ENCODE data around the gene SESN2.

The SESN2 gene, protein sequence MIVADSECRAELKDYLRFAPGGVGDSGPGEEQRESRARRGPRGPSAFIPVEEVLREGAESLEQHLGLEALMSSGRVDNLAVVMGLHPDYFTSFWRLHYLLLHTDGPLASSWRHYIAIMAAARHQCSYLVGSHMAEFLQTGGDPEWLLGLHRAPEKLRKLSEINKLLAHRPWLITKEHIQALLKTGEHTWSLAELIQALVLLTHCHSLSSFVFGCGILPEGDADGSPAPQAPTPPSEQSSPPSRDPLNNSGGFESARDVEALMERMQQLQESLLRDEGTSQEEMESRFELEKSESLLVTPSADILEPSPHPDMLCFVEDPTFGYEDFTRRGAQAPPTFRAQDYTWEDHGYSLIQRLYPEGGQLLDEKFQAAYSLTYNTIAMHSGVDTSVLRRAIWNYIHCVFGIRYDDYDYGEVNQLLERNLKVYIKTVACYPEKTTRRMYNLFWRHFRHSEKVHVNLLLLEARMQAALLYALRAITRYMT

DNA sequence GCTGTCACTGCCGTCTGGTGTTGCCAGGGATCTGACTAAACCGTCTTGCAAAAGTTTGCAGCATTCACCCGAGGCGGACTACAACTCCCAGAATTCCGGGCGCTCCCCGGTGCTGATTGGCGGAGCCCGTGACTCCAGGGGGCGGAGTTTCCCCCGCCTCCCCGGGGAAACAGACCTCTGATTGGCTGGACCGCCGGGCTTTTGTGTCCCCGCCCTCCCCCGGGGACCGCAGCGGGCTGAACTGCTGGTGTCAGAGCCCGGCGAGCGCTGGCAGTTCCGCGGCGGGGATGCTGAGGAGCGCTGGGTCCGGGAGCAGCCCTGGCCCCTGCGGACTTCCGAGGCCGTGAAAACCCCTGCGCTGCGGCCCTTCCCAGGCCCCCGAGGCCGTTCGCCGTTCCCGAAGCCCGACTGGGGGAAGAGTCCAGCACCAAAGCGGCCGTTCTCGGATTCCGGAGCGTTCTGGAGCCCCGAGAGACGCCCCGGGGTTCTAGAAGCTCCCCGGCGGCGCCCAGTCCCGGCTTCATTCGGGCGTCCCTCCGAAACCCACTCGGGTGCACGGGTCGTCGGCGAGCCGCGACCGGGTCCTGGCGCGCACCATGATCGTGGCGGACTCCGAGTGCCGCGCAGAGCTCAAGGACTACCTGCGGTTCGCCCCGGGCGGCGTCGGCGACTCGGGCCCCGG lies at the start of gene SESN2:
Gene SESN2, plus strand, starts transcription at position 267 of the 682 bp plus-strand sequence. Its CDS starts 330 bp downstream, at position 597.
- peak; percentile 100 for DNase-seq

DNA sequence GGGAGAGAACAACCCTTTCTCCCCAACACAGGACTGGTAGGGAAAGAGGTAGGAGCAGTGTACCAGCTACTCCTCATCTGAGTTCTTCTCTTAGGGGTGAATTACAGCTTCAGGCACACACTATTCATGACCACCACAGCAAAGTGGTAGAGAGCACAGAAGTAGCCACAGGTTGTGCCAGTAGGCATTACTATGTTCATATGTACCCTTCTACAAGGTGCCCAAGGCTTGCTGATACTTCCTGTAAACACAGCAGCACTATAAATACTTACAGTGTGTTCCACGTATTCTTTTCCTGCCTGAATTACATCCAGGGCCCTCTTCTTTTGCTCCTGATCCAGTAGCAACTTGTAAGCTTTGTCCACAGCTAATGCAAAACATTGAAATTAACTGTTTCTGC lies 49.6 kb upstream of the SESN2 start:
- no peak for DNase-seq

DNA sequence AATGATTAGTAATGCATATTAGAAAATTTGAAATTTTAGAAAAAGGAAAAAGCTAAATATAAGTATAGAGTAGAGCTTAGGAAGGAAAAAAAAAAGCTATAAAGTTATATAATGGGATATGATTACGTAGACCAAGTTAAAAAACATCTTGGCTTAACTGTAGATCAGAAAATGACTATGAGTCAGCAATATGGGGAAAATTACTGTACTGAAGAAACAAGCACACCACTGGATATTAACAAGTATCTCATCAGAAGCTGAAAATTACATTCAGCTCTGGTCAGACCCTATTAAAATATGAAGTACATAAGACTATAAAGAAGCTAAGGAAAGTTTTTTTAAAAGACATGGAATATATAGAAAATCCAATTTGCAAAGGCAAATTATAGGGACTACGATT lies 46.0 kb upstream of the SESN2 start:
- DNase-seq, result no peak

DNA sequence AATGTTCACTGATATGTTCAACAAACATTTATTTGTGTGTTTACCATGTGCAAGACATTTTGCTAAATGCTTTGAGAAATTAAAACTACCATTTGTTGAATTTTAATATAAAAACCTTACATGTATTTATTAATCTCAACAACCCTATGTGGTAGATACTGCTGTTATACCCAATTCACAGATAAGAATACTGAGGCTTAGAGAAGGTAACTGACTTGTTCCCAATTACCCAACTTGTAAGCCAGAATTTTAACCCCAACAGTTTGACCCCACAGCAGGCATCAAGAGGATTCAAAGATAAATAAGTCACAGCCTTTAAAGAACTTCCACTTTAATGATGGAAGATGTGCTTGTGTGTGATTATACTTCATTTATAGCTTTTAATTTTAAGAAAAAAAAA lies 30.2 kb upstream of the SESN2 start:
- DNase-seq, result no peak

DNA sequence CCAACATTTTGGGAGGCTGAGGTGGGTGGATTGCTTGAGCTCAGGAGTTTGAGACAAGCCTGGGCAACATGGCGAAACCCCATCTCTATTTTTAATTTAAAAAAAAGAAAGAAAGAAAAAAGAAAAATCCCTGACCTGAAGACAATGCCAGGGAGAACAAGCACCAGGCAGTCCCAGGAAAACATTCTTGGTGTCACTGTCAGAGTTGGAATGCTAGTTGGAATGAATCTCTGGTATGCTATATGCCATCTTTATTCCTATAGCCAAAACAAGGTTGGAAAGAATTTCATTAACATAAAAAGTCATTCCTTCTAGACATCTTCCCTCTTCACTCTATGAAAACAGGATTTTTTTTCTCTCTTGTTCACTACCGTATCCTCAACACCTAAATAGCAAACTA lies 29.3 kb upstream of the SESN2 start:
- no peak for DNase-seq

DNA sequence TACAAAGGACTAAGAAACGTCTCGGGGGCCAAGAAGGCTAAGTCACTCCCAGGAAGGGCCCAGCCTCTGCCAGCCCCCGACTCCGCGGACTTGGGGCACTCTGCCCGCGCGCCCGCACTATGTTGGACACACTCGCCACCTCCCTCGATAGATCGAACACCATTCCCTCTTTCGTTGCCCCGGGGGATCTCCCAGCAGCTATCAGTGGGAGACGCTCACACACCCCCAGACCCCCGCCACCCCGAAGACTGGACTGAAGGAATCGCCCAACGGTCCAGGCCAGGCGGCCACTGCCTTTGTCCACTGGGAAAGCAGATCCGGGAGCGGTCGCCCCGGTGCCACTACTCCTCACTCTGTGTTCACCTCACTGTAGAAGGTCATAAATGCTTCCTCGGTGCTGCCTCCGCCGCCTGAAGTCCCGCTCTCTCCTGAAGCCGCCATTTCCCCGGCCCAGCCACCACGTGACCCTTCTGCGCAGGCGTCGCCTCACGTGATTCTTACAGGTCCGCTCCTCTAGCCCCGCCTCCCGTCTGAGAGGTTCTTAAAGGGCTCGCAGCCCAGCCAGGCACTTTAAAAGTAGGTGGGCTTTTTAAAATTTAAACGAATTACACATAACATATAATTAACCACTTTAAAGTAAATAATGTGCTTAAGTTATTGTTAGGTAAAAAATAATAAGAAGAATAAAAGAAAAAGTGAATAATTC lies 26.6 kb upstream of the SESN2 start, which contains the start of gene DNAJC8:
Gene DNAJC8, minus strand, starts transcription at position 472 of the 706 bp plus-strand sequence. Its CDS starts 31 bp downstream, at position 441.
- peak; percentile 97 for DNase-seq

DNA sequence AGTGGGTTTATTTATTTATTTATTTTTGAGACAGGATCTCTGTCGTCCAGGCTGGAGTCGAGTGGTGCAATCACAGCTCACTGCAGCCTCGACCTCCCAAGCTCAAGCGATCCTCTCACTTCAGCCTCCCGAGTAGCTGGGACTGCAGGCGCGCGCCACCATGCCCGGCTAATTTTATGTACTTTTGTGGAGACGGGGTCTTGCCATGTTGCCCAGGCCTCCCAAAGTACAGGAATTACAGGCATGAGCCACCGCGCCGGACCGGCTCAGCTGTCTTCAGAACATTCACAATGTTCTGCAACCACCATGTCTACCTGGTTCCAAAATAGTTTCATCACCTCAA lies 26.1 kb upstream of the SESN2 start:
- no peak for DNase-seq

DNA sequence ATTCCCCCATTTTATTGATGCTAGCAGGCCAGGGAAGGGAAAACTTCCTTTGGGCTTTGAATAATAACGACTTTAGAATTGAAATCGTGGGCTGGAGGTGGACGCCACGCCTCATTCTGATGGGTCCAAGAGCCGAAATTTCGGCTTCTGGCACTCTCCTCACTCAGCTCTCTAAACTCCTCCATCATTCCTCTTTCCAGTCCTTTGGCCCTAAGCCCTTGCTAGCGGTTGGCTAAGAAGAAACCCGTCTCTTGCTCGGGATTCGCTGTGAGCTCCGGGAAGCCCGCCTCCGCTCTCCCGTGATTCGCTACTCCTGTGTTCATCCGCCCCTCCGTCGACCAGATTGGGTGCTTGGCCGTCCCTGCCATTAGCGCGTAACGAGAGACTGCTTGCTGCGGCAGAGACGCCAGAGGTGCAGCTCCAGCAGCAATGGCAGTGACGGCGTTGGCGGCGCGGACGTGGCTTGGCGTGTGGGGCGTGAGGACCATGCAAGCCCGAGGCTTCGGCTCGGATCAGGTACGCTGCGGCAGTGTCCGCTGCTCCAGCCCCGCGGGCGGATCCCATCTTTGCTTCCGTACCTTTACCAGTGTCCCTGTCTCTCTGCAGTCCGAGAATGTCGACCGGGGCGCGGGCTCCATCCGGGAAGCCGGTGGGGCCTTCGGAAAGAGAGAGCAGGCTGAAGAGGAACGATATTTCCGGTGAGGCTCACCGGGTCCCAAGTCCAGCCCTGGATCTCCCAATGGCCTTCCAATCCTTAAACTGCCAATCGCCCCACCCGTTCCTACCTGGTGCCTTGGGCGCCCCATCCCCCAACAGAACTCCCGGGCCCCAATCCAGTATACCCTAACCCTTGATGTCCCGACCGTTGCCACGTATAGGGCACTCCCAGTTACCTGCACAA lies 23.3 kb upstream of the SESN2 start, which contains the start of gene ATP5IF1:
Gene ATP5IF1, plus strand, starts transcription at position 370 of the 901 bp plus-strand sequence. Its CDS starts 60 bp downstream, at position 430.
- peak; percentile 99 for DNase-seq

DNA sequence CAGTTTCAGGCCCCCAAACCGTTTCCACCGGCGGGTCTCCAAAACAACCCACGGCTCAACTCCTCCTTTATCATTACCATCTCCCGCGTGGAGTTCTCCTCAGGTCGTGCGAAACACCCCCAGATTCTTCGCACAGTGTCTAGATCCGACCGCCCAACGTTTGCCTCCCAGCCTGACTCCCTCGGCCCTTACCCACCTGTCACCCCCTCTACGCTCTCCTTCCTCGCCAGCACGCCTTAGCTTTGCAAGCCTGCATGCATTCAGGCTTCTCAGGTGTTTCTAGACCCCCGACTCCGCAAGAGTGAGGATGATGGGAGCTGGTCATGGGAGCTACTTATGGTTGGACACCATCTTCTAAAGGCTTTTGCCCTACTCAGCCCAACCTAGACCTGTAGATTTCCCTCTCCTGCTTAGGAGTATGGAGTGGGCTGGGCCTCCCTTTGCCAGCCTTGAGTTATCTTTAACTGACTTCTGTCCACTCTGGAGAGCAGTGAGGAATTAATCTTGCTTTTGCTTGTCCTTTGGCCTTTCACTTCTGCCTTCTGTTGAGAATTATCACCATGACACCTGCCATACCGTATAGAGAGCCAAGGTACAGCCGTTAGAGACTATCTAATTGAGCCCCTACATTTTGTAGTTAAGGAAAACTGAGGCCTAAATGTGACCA lies 22.5 kb upstream of the SESN2 start:
- DNase-seq, result peak; percentile 25

DNA sequence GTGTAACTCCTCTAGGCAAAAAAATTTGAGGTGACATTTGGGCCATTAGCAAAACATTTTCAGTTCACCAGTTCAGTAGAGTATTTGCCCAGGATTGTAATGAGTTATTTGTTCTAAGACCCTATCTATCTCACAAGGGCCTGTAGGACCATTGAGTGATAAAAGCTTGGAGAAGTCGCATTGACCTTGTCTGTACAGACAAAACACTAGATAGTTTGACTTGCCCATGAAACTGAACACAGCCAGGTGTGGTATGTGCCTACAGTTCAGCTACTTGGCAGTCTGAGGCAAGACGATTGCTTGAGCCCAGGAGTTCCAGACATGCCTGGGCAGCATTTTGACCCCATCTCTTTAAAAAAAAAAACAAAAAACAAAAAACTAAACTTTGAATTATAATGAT lies 20.3 kb upstream of the SESN2 start:
- no peak for DNase-seq

DNA sequence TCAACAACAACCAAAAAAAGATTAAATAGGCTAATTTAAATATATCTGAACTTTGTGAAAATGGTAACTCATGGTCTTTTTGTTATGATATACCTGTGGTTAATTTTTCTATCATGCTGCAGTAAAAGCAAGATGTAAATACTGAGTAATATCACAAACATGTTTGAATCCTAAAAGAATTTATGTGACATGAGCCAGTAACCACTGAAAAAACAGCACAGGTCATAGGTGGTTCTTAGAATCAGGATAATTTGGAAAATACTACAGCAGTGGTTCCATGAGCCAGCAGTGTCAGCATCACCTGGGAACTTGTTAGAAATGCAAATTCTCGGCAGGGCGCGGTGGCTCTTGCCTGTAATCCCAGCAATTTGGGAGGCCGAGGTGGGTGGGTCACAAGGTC lies 19.3 kb upstream of the SESN2 start:
- DNase-seq, result no peak

DNA sequence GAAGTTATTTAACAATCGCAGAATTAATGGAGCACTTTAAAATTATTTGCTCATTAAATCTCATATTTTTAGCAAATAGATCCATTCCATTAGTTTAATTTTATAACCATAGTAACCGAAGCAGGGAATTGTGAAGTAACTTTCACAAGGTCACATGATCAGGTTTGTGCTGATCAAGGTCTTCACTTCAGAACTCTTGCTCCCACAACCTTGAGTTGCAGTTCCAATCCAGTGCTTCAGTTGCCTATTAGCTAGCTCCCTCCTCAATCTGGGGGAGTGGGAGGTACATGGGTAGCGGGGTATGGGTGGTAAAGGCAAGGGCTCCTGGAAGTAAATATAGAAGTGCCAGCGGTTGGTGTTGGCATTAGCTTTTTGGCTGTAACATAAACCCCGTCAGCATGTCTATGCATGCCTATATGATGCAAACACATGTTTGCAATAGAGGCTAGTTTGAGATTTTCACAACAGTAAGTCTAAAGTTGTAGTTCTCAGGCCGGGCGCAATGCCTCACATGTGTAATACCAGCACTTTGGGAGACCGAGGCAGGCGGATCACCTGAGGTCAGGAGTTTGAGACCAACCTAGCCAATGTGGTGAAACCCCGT lies 17.6 kb upstream of the SESN2 start:
- DNase-seq, result no peak

DNA sequence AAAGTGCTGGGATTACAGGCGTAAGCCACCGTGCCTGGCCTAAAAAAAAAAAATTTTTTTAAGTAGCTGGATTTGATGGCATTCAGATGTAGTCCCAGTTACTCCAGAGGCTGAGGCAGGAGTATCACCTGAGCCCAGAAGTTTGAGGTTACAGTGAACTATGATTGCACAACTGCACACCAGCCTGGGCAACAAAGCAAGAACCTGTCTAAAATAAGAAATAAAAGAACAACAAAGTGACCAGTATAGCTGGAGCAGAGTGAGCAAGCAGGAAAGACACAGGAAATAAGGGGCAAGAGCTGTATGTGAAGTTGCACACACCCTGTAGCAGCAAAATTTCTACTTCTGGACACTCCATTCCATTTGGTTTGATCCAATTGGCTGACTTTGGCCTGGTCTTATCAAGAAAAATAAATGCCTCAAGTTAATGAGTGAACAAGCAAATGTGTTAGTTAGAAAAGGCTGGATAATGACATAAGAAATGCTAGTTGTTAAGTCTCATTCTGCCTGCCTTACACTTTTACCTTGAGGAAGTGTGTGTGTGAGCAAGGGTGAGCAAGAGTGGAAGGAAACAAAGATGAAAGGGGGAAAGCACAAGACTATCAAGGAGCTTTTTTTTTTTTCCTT lies 15.5 kb upstream of the SESN2 start:
- no peak for DNase-seq

DNA sequence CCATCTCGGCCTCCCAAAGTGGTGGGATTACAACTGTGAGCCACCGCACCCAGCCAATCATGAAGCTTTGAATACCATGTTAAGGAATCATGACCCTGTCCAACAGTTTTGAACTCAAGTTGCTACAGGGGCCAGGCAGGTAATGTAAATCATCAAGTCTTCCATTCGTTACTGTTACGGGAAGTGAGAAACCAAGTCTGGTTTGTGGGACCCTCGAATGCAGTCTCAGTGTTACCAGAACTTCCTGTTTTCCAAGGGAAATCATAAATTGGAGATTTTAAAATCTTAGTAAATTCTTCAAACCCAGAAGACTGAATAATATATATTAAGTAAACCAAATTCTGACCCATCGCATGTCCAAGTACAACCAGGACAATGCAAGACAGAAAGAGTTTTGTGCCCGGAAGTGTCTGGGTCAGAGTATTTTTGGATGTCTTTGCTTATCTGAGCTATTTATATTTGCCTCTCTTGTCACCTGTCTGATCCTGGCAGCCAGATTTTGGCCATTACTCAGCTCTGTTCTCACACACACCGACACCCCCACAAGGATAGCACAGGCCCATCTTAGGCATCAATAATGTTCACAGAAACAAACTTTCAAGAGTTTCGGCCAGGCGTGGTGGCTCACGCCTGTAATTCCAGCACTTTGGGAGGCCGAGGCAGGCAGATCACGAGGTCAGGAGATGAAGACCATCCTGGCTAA lies 14.6 kb upstream of the SESN2 start:
- DNase-seq, result peak; percentile 76

DNA sequence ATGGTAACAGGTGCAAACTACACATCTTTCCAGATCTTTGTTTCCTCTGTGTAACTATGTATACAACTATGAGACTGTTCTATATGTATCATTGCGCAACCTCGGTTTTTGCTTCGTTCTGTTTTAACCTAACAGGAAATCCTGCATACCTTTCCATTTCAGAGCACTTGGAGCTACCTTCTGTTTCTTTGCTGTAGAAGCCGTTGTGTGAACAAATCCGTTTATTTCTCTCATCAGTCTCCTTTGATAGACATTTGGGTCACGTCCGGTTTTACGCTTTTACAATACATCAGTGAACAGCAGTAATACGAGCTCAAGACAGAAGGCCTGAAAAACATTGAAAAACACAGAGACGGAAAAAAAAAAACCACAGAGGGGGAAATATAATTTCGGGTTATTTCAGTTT lies 12.9 kb upstream of the SESN2 start:
- peak; percentile 87 for DNase-seq

DNA sequence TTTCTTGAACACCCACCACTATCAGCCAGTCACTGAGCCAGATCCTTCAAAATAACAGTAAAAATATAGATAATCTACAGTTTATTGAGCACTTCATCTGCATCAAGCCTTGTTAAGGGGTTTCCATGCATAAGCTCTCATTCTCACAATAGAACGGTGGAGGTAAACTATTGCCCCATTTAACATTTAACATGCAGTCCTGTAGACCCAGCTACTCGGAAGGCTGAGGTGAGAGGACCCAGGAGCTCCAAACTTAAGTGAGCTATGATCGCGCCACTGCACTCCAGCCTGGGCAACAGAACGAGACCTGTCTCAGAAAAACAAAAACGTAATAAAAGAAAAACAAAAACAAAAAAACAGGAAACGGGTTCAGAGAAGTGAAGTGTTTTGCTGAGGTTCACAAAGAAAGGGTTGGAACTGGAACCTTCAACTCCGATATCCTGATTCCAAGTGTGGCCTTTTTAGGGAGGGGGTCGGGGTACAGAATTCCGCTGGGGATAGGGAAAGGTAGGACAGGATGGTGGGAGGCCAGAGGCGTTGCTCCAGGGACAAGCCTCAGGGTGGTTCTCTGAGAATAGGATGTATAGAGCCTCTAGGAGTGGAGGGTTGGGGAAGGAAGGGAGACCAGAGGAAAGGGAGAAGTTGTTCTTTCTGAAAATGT lies 11.6 kb upstream of the SESN2 start:
- DNase-seq, result no peak

DNA sequence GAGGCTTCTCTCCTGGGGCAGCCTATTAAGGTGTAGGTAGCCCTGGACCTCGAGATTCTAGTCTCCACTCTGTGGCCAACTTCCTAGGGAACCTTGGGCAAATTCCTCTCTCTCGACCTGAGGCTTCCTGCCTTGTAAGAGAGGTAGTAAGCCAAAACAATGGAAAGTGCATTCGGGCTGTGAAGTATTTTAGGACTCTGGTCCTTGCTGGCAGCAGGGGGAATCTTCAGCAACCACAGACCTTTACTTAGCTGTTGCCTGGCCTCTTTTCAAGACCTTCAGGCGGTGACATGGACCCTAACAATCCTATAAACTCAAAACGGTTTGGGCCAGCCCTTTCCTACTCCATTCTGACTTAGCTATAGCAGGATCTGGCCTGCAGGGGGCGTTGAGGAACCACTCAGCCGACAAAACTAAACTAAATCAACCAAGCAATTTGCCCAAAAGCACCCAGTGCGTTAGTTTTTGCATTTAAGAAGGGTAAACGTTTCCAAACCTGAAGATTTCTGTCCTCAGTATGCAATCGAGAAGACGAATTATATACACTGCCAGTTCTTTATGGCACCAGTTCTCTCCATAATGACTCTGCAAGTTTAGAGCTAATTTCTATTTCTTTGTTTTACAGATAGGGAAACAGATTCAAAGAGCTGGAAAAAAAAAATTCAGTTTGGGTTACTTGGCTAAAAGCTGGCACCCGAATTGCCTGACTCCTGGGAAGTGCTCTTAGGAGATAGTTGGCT lies 10.9 kb upstream of the SESN2 start:
- DNase-seq, result peak; percentile 88

DNA sequence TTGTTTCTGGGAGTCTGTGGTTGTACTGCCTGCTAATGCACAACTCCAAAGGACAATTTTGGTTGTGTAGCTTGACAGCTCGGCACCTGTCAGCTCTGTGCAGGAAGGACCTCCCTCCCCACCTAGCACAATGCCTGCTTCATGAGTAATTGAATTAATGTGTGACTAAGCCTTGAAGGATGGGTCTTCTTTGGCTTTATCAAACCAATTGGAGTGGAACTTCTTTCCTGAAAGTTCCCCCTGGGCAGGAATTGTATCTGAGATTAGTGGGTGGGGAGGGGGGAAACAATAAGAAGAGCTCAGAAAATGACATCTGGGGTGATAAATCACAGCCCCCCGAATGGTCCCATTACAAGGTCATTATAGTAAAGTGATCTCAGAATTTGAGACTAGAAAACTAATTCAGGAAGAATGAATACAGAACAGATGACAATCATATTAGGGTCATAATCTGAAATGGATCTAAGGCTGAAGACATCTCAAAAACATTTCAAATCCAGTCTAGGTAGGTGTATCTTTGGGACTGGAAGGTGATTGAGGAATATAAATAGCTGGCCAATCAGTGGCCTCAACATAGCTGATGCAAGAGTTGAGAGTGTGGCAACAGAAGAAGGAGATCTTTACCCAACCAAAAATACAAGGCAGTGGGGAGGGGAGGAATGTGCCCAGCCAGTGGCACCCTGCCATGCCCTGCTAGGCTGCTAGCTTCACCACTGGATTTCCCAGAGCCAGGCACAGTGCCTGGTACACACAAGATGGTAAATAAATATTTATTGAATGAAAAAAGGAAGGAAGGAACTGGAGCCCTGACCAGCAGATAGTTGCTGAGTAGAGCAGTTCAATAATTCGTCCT lies 10.1 kb upstream of the SESN2 start:
- peak; percentile 82 for DNase-seq
